WI38 (cell line): ENCODE measurements around the gene RBM39.

Experiments used
- H3K4me3 ChIP-seq: 2 replicates; pipeline ENCODE4 v1.5.1; 2011; ENCODE audit warnings: low read depth, mild to moderate bottlenecking, control low read depth, low read length
- TF ChIP-seq, protein P1 (sequence below): IDR thresholded peaks from 2 replicates; pipeline ENCODE4 v1.5.1; 2012; ENCODE audit warnings: low read depth, mild to moderate bottlenecking, control low read depth, low read length

The RBM39 gene

GRCh38 chr20:35742741-35743523 lies 872 bp upstream of the RBM39 start:
- TF ChIP-seq, protein P1, sequence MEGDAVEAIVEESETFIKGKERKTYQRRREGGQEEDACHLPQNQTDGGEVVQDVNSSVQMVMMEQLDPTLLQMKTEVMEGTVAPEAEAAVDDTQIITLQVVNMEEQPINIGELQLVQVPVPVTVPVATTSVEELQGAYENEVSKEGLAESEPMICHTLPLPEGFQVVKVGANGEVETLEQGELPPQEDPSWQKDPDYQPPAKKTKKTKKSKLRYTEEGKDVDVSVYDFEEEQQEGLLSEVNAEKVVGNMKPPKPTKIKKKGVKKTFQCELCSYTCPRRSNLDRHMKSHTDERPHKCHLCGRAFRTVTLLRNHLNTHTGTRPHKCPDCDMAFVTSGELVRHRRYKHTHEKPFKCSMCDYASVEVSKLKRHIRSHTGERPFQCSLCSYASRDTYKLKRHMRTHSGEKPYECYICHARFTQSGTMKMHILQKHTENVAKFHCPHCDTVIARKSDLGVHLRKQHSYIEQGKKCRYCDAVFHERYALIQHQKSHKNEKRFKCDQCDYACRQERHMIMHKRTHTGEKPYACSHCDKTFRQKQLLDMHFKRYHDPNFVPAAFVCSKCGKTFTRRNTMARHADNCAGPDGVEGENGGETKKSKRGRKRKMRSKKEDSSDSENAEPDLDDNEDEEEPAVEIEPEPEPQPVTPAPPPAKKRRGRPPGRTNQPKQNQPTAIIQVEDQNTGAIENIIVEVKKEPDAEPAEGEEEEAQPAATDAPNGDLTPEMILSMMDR, result no peak
- H3K4me3 ChIP-seq, result peak overlapping the region; percentile 63

GRCh38 chr20:35739294-35740163 lies 2.5 kb downstream of the RBM39 start:
- TF ChIP-seq, protein P1, result no peak
- H3K4me3 ChIP-seq, result peak overlapping the region; percentile 98

DNA sequence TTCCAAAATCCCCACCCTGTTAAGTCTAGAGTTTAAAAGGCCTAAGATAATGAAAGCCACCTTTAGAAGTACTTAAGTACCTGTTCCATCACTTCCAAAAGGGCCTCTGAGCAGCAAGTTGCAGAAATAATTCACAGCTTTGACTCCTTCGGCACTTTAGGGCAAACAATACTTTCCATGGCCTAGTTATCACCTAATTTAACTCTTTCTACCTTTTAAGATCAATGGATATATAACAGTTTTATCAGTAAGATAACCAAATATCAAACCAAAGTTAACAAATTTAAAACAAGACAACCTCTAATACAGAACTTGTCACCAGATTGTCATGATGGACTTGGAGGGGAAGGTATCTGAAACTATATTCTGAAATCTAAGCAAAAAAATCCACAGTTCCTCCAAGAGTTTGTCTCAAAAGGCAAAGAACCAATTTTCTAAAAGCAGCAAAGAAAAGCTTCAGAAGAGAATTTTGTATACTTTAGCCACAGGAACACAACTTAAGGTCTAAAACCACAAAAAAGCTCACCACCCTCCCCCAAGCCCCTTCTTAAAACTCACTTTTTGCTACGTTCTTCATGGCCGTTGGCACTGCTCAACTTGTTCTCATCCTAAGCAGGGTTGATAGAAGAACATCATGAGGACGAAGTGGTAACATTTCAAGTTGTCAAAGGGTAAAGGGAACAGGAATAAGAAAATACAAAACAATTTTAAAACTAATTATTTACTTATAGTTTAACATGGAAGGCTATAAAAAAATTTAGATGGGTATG lies 3.5 kb downstream of the RBM39 start:
- no peak overlapping the region for H3K4me3 ChIP-seq
- TF ChIP-seq, protein P1, result no peak

DNA sequence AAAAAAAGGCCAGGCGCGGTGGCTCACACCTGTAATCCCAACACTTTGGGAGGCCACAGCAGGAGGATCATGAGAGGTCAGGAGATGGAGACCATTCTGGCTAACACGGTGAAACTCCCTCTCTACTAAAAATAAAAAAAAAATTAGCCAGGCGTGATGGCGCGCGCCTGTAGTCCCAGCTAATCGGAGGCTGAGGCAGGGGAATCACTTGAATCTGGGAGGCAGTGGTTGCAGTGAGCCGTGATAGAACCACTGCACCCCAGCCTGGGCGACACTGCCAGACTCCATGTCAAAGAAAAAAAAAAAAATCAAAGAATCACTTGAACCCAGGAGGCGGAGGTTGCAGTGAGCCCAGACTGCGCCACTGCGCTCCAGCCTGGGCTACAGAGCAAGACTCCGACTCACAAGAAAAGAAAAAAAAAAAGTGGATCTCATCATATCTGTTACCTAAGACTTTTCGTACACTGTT lies 4.2 kb downstream of the RBM39 start:
- TF ChIP-seq, protein P1, result no peak
- H3K4me3 ChIP-seq, result no peak overlapping the region

- no peak overlapping the region for H3K4me3 ChIP-seq
- TF ChIP-seq, protein P1, result no peak
Observed at GRCh38 chr20:35735826-35736470, 6.1 kb downstream of the RBM39 start.

DNA sequence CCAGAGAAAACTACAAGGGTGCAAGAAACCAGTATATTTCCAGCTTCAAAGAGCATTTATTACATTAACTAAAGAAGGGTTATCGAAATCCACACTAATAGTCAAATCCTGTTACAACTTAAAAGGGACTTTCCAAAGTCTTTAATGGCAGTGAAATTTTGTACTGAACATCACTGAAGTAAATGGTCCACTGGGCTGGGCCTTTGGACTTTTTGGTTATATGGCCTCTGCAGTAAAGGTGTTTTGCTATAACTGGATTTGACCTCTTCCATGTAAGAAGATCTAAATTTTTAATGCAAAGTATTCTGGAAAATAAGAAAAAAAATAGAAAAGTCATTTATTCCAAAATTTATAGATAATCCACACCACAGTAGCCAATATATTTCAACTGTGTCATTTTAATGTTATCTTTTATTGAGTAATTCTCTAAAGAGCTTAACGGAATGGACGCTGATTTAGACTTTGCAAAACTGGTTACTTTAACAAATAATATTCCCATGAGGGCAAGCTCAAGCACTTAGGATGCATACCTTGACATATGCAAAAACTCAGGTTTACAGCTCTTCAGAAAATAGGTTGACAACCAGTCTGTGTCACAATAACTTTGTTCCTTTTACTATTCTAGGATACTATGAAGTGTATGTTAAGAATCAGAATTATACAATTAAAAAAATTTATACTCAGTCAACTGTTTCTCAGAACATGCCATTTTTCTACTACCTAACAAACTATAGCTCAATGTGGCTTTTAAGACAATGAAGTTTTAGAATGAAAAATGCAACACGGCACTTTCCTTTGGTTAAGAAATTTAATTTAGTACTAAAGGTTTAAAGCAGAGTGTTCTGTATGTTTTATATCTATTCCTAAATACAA lies 7.0 kb downstream of the RBM39 start:
- H3K4me3 ChIP-seq, result no peak overlapping the region
- TF ChIP-seq, protein P1, result no peak
